CD4-positive, alpha-beta T cell (primary cell): ENCODE data around the gene MYCBP2. TPM values are rescaled to one million over a fixed set of nuclear protein-coding genes. Genes with fewer than 3 reads are reported as not detected.

Source experiments
- ATAC-seq: fragments of 200-7000 bp; cut with Tn5 transposase; one replicate; pipeline ENCODE4 v1.10.0; 2022; ENCODE audit warnings: mild to moderate bottlenecking; ENCODE audit not compliant: poor library complexity
- CTCF ChIA-PET: fragments of 350-600 bp; sonication (Branson Sonifier 250); formaldehyde crosslinking; loops from one replicate; lab custom pipeline; 2021; ENCODE audit warnings: antibody characterized with exemption, inconsistent platforms; lab: Charles Lee
- POLR2A ChIA-PET: fragments of 350-600 bp; sonication (Branson Sonifier 250); formaldehyde crosslinking; loops from one replicate; lab custom pipeline; 2021; ENCODE audit warnings: antibody characterized with exemption, inconsistent platforms; lab: Charles Lee
- DNase-seq, 14 experiments: peaks; one replicate each; pipeline ENCODE4 v3.0.0-alpha.2; 2013 to 2020; ENCODE audit warnings: mixed read lengths in 2 of 14
- H3K27ac ChIP-seq, 2 donors: one replicate each; pipeline versions ENCODE4 v1.5.1 to v1.7.0; 2013; ENCODE audit warnings: low read length in 2 of 2, low read depth in 1 of 2, mild to moderate bottlenecking in 1 of 2
- H3K27me3 ChIP-seq, 2 experiments: 1 replicate in 1 of 2; 2 replicates in 1 of 2; pipeline versions ENCODE4 v1.6.1 to v1.7.0; 2013; ENCODE audit warnings: low read length in 2 of 2, control low read depth in 1 of 2, mild to moderate bottlenecking in 1 of 2, moderate library complexity in 1 of 2; ENCODE audit not compliant: insufficient read depth in 2 of 2, control insufficient read depth in 1 of 2
- H3K36me3 ChIP-seq: one replicate; pipeline ENCODE4 v1.6.1; 2013; ENCODE audit warnings: low read length, control low read depth; ENCODE audit not compliant: insufficient read depth
- H3K4me1 ChIP-seq: one replicate; pipeline ENCODE4 v1.6.1; 2013; ENCODE audit warnings: low read length, control low read depth; ENCODE audit not compliant: insufficient read depth
- H3K4me3 ChIP-seq: one replicate; pipeline ENCODE4 v1.5.1; 2013; ENCODE audit warnings: mild to moderate bottlenecking, low read length, moderate library complexity
- H3K9me3 ChIP-seq, 2 experiments: 1 replicate in 1 of 2; 2 replicates in 1 of 2; pipeline versions ENCODE4 v1.6.1 to v1.7.0; 2013; ENCODE audit warnings: low read length in 2 of 2, mild to moderate bottlenecking in 2 of 2, control low read depth in 1 of 2, moderate library complexity in 1 of 2; ENCODE audit not compliant: control insufficient read depth in 1 of 2, insufficient read depth in 1 of 2
- H3K27ac Mint-ChIP-seq: one replicate; pipeline ENCODE4 v1.8.0; 2020; ENCODE audit warnings: mixed read lengths
- H3K27me3 Mint-ChIP-seq: one replicate; pipeline ENCODE4 v1.8.0; 2021; ENCODE audit warnings: mixed read lengths
- H3K36me3 Mint-ChIP-seq: one replicate; pipeline ENCODE4 v1.8.0; 2021; ENCODE audit warnings: low read depth, mixed read lengths
- H3K4me1 Mint-ChIP-seq: one replicate; pipeline ENCODE4 v1.8.0; 2021; ENCODE audit warnings: low read depth, mixed read lengths
- H3K4me3 Mint-ChIP-seq: one replicate; pipeline ENCODE4 v1.8.0; 2020; ENCODE audit warnings: mild to moderate bottlenecking, mixed read lengths
- H3K9me3 Mint-ChIP-seq: one replicate; pipeline ENCODE4 v1.8.0; 2020; ENCODE audit warnings: mixed read lengths
- CTCF ChIP-seq: fragments of 200-600 bp; IDR thresholded peaks from one replicate; pipeline ENCODE4 v1.8.0; 2022; ENCODE audit warnings: antibody characterized with exemption, mild to moderate bottlenecking
- intact Hi-C, 2 experiments: fragments of 100-400 bp; cut with DNase I in 1 of 2; cut with micrococcal nuclease in 1 of 2; formaldehyde crosslinking; loops; one replicate each; pipeline versions ENCODE4 v1.15.1 to v1.9.0; 2023 to 2025; cut with DNase I, micrococcal nuclease
- total RNA-seq, 174 experiments: library from RNA in 2 of 174; stranded (reverse) in 2 of 174; gene quantifications; one replicate each; pipeline ENCODE4 v1.2.3 and lab custom pipeline; 2021 to 2026

Gene MYCBP2
- total RNA-seq, 2 experiments from 2014 or later = 116 to 119 TPM

GRCh38 chr13:77329911-77330584 is 3.2 kb upstream of the MYCBP2 start:
- Histone ChIP-seq H3K27me3 (no peaks in the 10 kb centered on the region), H3K4me1 (peaks cover 11% of the 10 kb centered on the region), H3K36me3 (no peaks in the 10 kb centered on the region), H3K27ac (peak overlapping the region; percentile 59 to 86), H3K4me3 (peak overlapping the region; percentile 77), H3K9me3 (no peaks in the 10 kb centered on the region)
- Mint-ChIP-seq H3K4me1 (peaks cover 57% of the 10 kb centered on the region), H3K36me3 (peaks cover 32% of the 10 kb centered on the region), H3K27me3 (no peaks in the 10 kb centered on the region), H3K4me3 (peak overlapping the region; percentile 93), H3K27ac (peak overlapping the region; percentile 91), H3K9me3 (no peaks in the 10 kb centered on the region)
- DNase-seq (peak in 1 of 14 experiments; percentile 50), ATAC-seq (no peak)
- ChIA-PET POLR2A (interaction anchor here (0.7 to 4.9 kb wide), 27 partner anchors 8 to 1569 kb away, joined by 3 to 53 read pairs (median 4); partner anchors contain the start of genes CLN5, FBXL3 and SLAIN1), CTCF (interaction anchor here (0.8 to 4.4 kb wide), 2 partner anchors 11 to 148 kb away, joined by 4 to 30 read pairs; no protein-coding TSS in a partner anchor)
- intact Hi-C loops = loop anchor here (2.0 to 10.0 kb wide), 12 partner anchors 38 to 1785 kb away; partner anchors contain the start of genes CLN5 (in 2 of the 2), FBXL3 (in 2 of the 2), SLAIN1 (in 2 of the 2) and OBI1 (in 1 of the 2)
- TF ChIP-seq CTCF = no peak

- DNase-seq (peak; percentile 73 to 98 (median 86)), ATAC-seq (peak; percentile 64)
- TF ChIP-seq CTCF = no peak
- Histone ChIP-seq H3K4me3 (peak overlapping the region; percentile 77), H3K36me3 (no peaks in the 10 kb centered on the region), H3K4me1 (peaks cover 11% of the 10 kb centered on the region), H3K9me3 (no peaks in the 10 kb centered on the region), H3K27me3 (no peaks in the 10 kb centered on the region), H3K27ac (peak overlapping the region; percentile 59 to 86)
- POLR2A ChIA-PET = interaction anchor here (0.7 to 4.9 kb wide), 30 partner anchors 7 to 1568 kb away, joined by 3 to 53 read pairs (median 4); partner anchors contain the start of genes CLN5, FBXL3 and SLAIN1
- CTCF ChIA-PET = interaction anchor here (4.4 kb wide), 1 partner anchor 149 kb away, joined by 30 read pairs; no protein-coding TSS in a partner anchor
- peaks cover 32% of the 10 kb centered on the region for H3K36me3 Mint-ChIP-seq
- no peaks in the 10 kb centered on the region for H3K9me3 Mint-ChIP-seq
- no peaks in the 10 kb centered on the region for H3K27me3 Mint-ChIP-seq
- H3K4me1 Mint-ChIP-seq = peaks cover 65% of the 10 kb centered on the region
- H3K27ac Mint-ChIP-seq = peak overlapping the region; percentile 91
- peak overlapping the region; percentile 93 for H3K4me3 Mint-ChIP-seq
- intact Hi-C loops = loop anchor here (2.0 to 10.0 kb wide), 12 partner anchors 37 to 1785 kb away; partner anchors contain the start of genes CLN5 (in 2 of the 2), FBXL3 (in 2 of the 2), SLAIN1 (in 2 of the 2) and OBI1 (in 1 of the 2)
These were observed 2.4 kb upstream of the MYCBP2 start for GRCh38 chr13:77329133-77329910.

GRCh38 chr13:77328819-77329132 is 1.9 kb upstream of the MYCBP2 start:
- Histone ChIP-seq H3K36me3 (no peaks in the 10 kb centered on the region), H3K4me1 (peaks cover 12% of the 10 kb centered on the region), H3K27ac (peak overlapping the region; percentile 59 to 86), H3K27me3 (no peaks in the 10 kb centered on the region), H3K4me3 (peak overlapping the region; percentile 77), H3K9me3 (no peaks in the 10 kb centered on the region)
- TF ChIP-seq CTCF = no peak
- peak overlapping the region; percentile 93 for H3K4me3 Mint-ChIP-seq
- no peaks in the 10 kb centered on the region for H3K27me3 Mint-ChIP-seq
- ChIA-PET POLR2A (interaction anchor here (0.9 to 4.9 kb wide), 18 partner anchors 8 to 1568 kb away, joined by 3 to 53 read pairs (median 7); partner anchors contain the start of genes CLN5, FBXL3 and SLAIN1), CTCF (interaction anchor here (4.4 kb wide), 1 partner anchor 149 kb away, joined by 30 read pairs; no protein-coding TSS in a partner anchor)
- H3K27ac Mint-ChIP-seq = peak overlapping the region; percentile 91
- H3K36me3 Mint-ChIP-seq = peaks cover 32% of the 10 kb centered on the region
- no peak for ATAC-seq
- H3K4me1 Mint-ChIP-seq = peaks cover 65% of the 10 kb centered on the region
- intact Hi-C loops = loop anchor here (2.0 to 10.0 kb wide), 12 partner anchors 36 to 1784 kb away; partner anchors contain the start of genes CLN5 (in 2 of the 2), FBXL3 (in 2 of the 2), SLAIN1 (in 2 of the 2) and OBI1 (in 1 of the 2)
- DNase-seq = no peak
- no peaks in the 10 kb centered on the region for H3K9me3 Mint-ChIP-seq
